Activated CD4-positive, alpha-beta T cell treated with anti-CD3 and anti-CD28 coated beads, Interleukin-2, amount 50 U/mL, for 4 hours (primary cell): ENCODE data around the gene ST6GALNAC2.

Experiments used
- DNase-seq, 2 experiments: peaks; one replicate each; pipeline ENCODE4 v3.0.0-alpha.2; 2020

The ST6GALNAC2 gene

DNA sequence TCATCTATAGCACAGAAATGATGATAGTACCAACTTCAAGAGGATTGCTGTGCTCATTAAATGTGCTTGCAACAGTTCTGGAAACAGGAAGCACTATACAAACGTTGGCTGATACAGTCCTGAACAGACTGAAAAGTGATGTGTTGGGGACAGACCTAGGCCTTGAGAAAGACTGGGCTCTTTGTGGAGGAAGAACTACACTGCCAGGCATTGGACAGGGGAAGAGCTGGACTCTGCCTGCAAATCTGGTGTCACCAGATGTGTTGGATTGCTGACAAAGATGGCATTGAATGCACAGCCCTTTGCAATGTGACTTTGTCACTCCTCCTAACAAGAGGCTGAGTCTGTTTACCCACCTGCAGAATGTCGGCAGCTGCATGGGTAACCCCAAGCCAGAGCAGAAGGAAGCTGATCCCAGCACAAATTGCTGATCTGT is 12.4 kb upstream of the ST6GALNAC2 start:
- DNase-seq = no peak

DNA sequence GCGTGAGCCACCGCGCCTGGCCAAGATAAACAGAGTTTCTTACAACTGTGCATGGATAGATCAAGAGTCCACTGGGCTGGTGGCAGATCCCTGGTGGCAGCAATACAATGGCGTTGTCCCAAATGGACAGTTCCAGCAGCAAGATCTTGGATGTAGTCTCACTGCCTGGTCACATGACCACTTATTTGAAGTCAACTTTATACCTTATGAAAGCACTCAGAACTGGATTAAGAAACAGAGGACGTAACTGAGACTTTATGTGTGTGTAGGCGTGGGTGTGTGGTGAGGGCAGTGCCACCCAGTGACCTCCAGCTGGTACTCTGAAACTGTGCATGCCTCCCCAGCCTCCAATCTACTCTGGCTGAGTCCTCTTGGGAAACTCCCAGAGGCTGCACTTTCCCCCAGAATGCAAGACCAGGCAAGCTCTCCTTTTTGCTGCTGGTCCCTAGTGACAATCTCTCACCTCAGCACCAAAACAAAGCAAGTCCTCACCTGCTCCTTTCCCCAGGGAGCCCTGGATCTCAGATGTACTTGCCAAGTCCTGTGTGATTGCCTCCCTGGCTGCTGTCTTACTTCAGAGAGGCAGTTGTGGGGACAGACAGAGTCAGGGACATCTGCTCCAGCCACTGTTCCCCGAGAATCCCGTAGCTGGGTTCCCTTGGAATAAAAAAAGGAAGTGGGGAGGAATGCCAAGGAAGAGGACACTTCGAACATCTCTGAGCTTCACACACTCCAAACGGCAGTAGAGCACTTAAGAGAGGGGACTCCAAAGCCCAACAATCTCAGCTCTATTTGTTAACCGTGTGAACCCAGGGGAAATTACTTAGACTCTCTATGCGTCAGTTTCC is 11.7 kb upstream of the ST6GALNAC2 start:
- DNase-seq = no peak

GRCh38 chr17:76594690-76595089 is 9.0 kb upstream of the ST6GALNAC2 start:
- DNase-seq = no peak

GRCh38 chr17:76593959-76594358 is 8.3 kb upstream of the ST6GALNAC2 start:
- DNase-seq = no peak

GRCh38 chr17:76593384-76593826 is 7.7 kb upstream of the ST6GALNAC2 start:
- no peak for DNase-seq

DNA sequence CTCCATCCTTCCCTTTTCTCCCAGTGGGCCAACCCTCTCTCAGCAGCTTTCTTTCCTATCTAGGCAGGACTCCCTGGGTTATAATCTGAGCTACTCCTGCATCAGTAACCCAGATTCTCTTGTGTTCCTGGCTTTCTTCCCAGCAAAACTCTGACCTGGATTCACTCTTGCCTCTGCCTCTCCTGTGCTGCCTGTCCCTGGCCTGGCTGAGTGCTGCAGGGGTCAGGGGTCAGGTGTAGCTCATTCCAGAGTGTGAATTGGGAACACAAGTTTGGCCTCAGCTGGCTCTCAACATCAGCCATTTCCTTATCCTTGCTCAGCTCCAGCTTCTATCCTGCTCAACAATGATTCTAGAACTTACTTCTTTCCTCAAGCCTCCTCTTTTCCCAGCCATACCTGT is 2.5 kb upstream of the ST6GALNAC2 start:
- no peak for DNase-seq

GRCh38 chr17:76586741-76587487 is 1.3 kb upstream of the ST6GALNAC2 start:
- DNase-seq = no peak

GRCh38 chr17:76585033-76585648 is 519 bp downstream of the ST6GALNAC2 start:
- DNase-seq = no peak

- DNase-seq = no peak
Observed at GRCh38 chr17:76584427-76585032, 1.1 kb downstream of the ST6GALNAC2 start.

- no peak for DNase-seq
Observed at GRCh38 chr17:76582660-76583059, 3.0 kb downstream of the ST6GALNAC2 start.

DNA sequence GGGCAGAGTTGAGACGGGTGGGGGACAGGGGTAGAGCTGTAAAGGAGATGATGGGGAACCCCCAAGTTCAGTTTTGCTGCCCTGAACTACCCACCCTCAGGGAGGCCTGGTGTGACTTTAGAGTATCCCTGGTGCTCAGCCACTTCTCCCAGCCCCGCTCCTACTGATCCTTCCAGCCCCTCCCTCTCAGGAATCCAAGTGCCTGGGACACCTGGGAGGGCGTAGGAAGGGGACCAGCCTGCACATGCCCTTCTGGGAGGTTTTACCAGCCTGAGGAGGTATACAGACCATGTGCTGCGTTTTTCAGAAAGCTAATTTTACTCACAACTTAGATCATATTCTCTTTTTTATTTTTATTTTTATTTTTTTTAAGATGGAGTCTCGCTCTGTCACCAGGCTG is 4.1 kb downstream of the ST6GALNAC2 start:
- no peak for DNase-seq

GRCh38 chr17:76579281-76579680 is 6.4 kb downstream of the ST6GALNAC2 start:
- no peak for DNase-seq

GRCh38 chr17:76578376-76578775 is 7.3 kb downstream of the ST6GALNAC2 start:
- no peak for DNase-seq

DNA sequence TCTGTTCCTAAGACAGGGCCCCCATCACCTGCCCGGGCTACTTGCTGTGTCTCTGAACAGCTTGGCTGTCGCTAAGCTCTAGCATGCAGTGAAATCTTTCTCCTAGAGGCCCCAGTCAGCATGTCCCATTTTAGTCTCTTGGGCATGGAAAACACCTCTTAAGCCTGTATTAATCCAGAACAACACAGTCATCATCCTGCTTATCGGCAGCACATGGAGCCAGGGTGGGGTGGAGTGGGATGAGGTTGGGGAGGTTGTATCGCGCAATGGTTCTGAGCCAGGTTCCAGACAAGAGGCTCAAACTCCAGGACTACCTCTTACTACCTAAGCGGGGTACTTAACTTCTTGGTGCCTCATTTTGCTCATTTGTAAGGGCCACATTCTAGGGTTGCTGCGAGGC is 7.8 kb downstream of the ST6GALNAC2 start:
- no peak for DNase-seq

- no peak for DNase-seq
Observed at GRCh38 chr17:76576189-76576588, 9.5 kb downstream of the ST6GALNAC2 start.

DNA sequence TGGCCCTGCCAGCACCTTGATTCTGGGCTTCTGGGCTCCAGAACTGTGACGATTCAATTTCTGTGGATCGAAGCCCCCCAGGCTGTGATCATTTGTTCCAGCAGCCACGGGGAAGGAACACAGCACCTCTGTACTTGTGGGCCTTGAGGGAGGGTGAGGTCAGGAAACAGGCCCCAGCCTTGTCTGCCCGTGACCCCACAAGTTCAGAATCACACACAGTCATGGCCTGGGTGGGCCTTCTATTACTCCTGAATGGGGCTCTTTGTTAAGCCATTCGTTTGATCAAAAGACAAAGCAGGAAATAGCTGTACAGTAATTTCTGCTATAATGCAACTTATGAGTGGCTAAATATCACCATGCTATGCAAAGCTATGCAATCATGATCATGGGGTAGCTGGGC is 10.1 kb downstream of the ST6GALNAC2 start:
- DNase-seq = no peak

DNA sequence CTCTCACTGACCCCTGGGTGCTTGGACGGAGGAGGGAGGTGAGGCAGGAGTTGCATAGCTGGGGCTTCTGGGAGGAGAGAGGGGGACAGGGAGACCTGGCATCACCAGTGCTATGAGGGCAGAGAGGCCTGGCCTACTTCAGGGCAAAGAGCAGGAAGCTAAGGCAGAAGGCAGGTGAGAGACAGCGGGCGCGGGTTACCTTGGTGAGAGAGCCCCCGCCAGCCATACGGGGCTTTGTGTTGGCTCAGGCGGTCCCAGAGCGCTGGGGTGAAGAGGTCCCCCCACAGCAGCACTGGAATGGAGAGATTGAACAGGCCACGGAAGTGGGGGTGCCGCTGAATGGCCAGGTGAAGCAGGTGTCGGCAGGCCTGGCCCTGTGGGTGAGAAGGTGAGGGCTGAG is 11.5 kb downstream of the ST6GALNAC2 start:
- no peak for DNase-seq

DNA sequence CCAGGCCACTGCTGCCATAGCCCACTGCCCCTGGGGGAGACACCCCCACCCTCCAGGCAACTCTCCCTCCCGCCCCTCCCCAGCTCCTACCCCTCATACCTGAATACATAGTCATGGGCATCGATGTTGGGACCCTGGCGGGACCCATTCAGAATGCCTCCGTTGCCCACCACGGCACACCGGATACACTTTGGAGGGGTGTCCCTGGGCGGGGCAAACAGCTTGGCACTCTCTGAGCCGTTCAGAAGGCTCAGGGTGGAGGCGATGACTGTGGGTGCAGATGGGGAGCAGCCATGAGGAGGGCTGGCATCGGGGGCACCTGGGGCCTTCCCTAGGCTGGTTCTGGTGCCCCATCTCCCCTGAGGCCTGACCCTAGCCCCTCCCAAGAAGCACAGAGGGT is 12.6 kb downstream of the ST6GALNAC2 start:
- no peak for DNase-seq

- no peak for DNase-seq
Observed at GRCh38 chr17:76572201-76572910, 13.3 kb downstream of the ST6GALNAC2 start.

DNA sequence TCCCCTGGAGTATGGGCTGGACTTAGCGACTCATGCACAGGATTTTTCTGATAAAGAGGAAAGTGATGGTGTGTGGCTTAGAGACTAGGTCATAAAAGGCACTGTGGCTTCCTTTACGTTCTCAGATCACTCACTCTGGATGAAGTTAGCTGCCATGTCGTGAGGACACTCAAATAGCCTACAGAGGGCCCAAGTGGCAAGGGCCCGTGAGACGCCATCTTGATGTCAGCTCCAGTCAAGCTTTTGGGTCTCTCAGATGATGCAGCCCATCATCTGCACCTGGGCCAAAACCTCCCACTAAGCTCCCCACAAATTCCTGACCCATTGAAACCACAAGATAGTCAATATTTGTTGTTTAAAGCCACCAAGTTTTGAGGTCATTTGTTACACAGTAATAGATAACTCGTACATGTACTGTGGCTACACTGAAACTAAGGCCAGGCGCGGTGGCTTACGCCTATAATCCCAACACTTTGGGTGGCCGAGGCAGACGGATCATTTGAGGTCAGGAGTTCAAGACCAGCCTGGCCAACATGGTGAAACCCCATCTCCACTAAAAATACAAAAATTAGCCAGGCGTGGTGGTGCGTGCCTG is 14.7 kb downstream of the ST6GALNAC2 start:
- DNase-seq = no peak

- no peak for DNase-seq
Observed at GRCh38 chr17:76570457-76570856, 15.2 kb downstream of the ST6GALNAC2 start.

GRCh38 chr17:76569607-76570279 is 15.9 kb downstream of the ST6GALNAC2 start:
- no peak for DNase-seq
